HUES6 (cell line): ENCODE data around the gene WASF2.

ENCODE experiments used
- H3K27ac ChIP-seq: 2 replicates; pipeline ENCODE4 v1.7.0; 2013; ENCODE audit warnings: low read depth, mild to moderate bottlenecking, low read length, inconsistent platforms
- H3K27me3 ChIP-seq: 2 replicates; pipeline ENCODE4 v1.6.1; 2013; ENCODE audit warnings: low read length; ENCODE audit not compliant: control insufficient read depth, insufficient read depth
- H3K36me3 ChIP-seq: 2 replicates; pipeline ENCODE4 v1.6.1; 2013; ENCODE audit warnings: low read length; ENCODE audit not compliant: control insufficient read depth, insufficient read depth
- H3K4me1 ChIP-seq: 2 replicates; pipeline ENCODE4 v1.6.1; 2013; ENCODE audit warnings: low read length; ENCODE audit not compliant: control insufficient read depth, insufficient read depth
- H3K4me3 ChIP-seq: 2 replicates; pipeline ENCODE4 v1.5.1; 2013; ENCODE audit warnings: low read depth, low read length
- H3K9ac ChIP-seq: one replicate; pipeline ENCODE4 v1.6.1; 2013; ENCODE audit warnings: mild to moderate bottlenecking, low read length
- H3K9me3 ChIP-seq: 2 replicates; pipeline ENCODE4 v1.6.1; 2013; ENCODE audit warnings: low read depth, low read length; ENCODE audit not compliant: control insufficient read depth, insufficient read depth

The WASF2 gene

DNA sequence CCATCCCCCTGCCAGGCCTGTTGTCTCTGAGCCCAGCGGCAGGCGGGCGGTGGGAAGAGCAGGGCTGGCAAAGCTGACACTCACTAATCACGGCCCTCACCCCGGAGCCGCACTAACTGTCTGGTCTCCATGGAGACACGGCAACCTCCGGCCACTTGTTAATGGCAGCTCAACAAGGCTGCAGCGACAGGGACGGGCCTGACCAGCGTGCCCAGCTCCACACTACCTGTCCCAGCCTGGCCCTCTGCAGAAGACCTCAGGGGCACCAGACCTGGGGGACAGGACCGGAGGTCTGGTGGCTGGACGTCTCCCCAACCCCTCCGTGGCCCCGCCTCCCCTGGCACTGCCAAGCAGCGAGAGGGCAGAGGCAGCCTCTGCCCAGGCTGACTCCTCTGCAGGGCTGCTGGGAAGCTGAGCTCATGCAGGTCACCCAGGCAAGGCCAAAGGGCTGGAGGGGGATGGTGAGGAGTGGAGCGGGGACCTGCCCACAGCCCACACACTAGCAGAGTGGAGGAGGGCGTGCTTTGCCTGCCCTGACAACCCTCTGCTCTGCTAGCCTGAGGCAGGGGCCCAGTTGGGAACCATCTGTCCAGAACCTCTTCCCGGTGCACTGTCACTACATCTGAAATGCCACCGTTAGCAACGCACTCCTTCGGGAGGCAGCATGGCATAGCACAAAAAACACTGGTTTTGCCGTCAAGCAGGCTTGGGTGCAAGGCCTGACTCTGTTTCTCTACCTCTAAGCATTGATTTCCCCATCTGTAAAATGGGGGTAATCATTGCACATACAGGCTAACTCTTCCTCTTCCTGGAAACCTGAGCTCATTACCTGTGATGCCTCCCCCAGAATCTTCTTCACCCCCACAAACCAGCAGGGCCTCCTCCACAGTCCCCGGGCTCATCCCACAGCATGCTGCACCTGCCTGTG is 29.6 kb upstream of the WASF2 start:
- no peak overlapping the region for H3K9ac ChIP-seq

DNA sequence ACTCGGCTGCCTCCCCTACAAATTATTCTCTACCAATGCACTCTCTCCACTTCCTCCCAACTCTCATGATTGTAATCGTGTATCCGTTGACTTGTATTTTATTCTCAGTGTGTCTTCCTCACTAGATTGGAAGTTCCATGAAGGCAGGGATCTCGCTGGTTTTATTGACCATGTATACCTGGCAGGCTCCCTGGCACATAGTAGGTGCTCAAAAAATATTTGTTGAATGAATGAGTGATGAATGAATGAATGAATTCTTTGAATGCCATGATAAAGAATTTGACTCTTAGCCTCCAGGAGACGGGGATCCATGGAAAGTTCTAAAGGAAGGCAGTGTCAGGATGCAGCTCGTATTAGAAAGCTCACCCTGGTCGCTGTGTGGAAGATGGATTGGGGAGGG is 28.8 kb upstream of the WASF2 start:
- H3K27me3 ChIP-seq = no peaks in the 10 kb centered on the region
- peaks cover 53% of the 10 kb centered on the region for H3K4me1 ChIP-seq
- no peak overlapping the region for H3K9ac ChIP-seq
- no peaks in the 10 kb centered on the region for H3K36me3 ChIP-seq
- no peak overlapping the region for H3K27ac ChIP-seq
- no peaks in the 10 kb centered on the region for H3K9me3 ChIP-seq
- no peak overlapping the region for H3K4me3 ChIP-seq

More for the DNA sequence above, 29.6 kb upstream of the WASF2 start:
- Histone ChIP-seq H3K4me1 (peaks cover 53% of the 10 kb centered on the region), H3K27me3 (no peaks in the 10 kb centered on the region), H3K36me3 (no peaks in the 10 kb centered on the region), H3K4me3 (no peak overlapping the region), H3K9me3 (no peaks in the 10 kb centered on the region), H3K27ac (no peak overlapping the region)

DNA sequence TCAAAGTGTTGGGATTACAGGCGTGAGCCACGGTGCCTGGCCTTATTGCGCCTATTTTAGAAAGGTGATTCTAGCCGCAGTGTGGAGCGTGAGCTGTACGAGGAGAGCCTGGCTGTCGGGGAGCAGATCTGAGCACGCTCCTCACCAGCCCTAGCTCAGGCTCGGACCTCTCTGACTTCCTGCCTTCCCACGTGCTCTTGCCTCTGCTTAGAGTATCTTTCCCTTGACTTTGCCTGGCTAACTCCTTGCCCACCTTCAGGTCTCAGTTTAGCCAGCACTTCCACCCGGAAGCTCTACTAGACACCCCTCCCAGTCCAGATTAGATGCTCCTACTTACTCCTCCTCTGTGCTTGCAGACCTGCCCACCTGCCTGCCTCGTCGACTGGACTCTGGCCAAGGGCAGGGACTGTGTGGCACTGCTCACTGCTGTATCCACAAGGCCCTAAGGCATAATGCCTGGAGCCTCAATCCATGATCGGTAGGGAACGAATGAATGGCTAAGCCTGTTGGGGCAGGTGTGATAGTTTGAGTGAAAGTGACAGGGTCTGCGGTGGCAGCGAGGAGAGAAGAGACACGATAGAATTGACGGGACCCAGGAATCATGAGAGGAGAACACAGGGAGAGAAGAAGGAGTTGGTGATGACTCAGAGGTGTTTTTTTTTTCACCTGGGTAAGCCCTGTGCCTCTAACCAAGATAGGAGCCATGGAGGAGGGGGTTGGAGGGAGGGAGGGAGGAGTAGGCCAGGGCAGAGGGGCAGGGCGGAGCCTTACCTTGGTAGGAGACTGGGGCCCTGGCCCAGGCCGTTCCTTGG is 28.1 kb upstream of the WASF2 start:
- H3K4me1 ChIP-seq = peaks cover 50% of the 10 kb centered on the region
- H3K9ac ChIP-seq = no peak overlapping the region
- no peaks in the 10 kb centered on the region for H3K36me3 ChIP-seq
- no peaks in the 10 kb centered on the region for H3K9me3 ChIP-seq
- H3K27ac ChIP-seq = no peak overlapping the region
- H3K4me3 ChIP-seq = no peak overlapping the region
- no peaks in the 10 kb centered on the region for H3K27me3 ChIP-seq

DNA sequence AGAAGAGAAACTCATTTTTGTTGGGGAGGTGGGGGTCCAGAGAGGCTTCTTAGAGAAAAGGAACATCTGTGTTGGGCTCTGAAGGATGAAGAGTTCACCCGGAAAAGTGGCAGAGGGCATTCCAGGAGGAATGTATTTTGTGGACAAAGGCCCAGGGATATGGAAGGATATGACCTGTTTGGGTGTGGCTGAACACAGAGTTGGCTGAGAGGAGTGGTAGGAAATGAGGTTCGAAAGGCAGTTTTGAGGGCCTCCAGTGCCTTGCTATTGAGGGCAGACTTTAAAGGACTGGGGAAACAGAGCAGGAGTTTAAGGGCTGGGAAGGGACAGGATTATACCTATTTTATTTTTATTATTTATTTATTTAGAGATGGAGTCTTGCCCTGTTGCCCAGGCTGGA is 27.3 kb upstream of the WASF2 start:
- no peaks in the 10 kb centered on the region for H3K9me3 ChIP-seq
- H3K4me1 ChIP-seq = peaks cover 41% of the 10 kb centered on the region
- H3K9ac ChIP-seq = no peak overlapping the region
- H3K4me3 ChIP-seq = no peak overlapping the region
- no peaks in the 10 kb centered on the region for H3K36me3 ChIP-seq
- no peaks in the 10 kb centered on the region for H3K27me3 ChIP-seq
- no peak overlapping the region for H3K27ac ChIP-seq

DNA sequence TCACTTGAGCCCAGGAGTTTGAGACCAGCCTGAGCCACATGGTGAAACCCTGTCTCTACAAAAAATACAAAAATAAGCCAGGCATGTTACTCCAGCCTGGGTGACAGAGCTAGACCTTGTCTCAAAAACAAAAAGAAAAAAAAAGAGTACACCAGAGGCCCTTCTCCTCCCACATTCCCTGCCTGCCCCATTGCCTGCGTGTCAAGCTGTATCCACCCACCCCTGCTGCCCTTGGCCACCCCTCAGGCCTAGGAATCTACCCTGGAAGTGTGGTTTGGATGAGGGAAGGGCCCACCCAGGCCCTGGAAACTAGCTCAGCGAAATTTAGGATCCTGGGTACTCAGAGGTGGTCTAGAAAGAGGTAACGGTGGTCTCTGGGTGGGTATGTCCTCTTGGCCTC is 25.7 kb upstream of the WASF2 start:
- no peaks in the 10 kb centered on the region for H3K36me3 ChIP-seq
- no peak overlapping the region for H3K4me3 ChIP-seq
- peaks cover 33% of the 10 kb centered on the region for H3K4me1 ChIP-seq
- H3K9ac ChIP-seq = no peak overlapping the region
- H3K27me3 ChIP-seq = no peaks in the 10 kb centered on the region
- H3K9me3 ChIP-seq = no peaks in the 10 kb centered on the region
- no peak overlapping the region for H3K27ac ChIP-seq

DNA sequence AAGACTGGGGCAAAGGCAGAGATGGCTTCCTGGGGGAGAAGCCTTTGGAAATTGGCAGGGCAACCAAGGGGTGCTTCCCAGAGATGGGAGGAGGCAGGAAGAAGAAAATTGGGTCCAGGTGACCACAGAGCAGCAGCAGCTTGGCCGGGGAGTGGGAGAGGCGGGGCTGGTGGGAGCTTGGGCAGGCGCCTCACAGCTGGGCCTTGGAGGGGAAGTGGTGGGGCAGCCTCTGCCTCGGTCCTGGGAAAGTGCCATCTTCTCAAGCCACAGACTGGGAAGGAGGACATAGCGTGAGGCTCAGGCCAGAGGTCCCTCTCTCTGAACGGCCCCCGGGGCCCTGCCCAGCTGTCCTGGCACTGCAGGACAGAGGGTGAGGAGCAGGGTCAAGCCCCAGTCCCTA is 24.0 kb upstream of the WASF2 start:
- peaks cover 22% of the 10 kb centered on the region for H3K4me1 ChIP-seq
- no peaks in the 10 kb centered on the region for H3K27me3 ChIP-seq
- H3K9ac ChIP-seq = no peak overlapping the region
- no peak overlapping the region for H3K27ac ChIP-seq
- H3K9me3 ChIP-seq = no peaks in the 10 kb centered on the region
- H3K4me3 ChIP-seq = no peak overlapping the region
- no peaks in the 10 kb centered on the region for H3K36me3 ChIP-seq

DNA sequence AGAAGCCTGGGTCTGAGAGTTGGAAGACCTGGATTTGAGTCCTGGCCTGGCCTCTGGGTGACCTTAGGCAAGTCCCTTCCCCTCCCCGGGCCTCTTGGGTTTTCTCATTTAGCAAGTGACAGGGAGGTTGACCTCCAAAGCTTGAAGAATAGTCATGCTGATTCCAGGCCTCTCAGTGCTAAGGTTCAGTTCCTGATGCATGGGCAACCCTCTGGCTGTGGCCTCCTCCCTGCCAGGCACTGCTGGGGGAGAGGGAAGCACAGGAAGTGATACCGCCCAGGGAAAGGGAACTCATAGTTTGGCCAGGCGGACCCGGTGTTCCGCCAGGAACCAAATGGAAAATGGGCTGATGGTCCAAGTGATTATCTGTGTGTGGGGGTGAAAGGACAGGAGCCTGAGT is 23.6 kb upstream of the WASF2 start:
- Histone ChIP-seq H3K36me3 (no peaks in the 10 kb centered on the region), H3K9me3 (no peaks in the 10 kb centered on the region), H3K4me3 (no peak overlapping the region), H3K27ac (no peak overlapping the region), H3K9ac (no peak overlapping the region), H3K4me1 (peaks cover 17% of the 10 kb centered on the region), H3K27me3 (no peaks in the 10 kb centered on the region)

DNA sequence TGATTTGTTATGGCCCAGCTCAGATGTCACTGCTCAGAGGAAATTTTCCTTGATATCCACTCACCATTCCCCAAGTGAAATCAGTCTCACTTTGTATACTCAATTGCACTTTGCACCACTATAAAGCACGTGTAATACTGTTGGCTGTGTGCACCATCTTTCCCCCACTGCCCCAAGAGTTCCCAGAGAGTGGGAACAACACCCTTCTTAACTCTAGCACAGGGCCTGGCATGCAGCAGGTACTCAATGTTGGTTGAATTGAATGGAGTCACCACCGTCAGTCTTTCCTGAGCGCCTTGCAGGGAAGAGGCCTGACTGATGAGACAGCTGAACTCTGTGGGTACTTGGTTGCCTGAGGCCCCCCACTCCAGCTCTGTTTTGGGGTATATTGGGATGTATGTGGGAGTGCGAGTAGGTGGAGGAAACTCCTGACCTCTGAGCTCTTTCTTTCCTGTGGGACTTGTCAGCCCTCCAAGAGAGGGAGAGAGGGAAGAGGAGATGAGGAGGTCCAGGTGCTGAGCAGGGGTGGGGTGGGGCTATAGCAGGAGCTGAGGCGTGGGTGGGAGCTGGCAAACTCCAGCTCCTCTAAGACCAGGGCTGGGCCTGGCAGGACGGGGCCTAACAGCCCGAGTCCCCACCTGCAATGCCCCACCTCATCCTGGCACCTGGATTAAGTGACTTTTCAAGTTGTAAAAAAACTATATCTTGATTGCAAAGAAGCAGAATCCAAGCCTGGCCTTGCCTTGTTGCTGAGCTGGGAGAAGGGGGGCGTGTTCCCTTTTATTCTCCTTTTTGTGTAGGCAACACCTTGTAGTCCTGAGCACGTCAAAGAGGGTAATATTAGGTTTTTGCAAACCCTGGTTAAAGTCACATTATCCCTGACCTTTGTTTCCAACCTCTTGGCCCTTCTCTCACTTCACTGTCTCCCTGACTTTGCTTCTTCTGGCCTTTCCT is 19.4 kb upstream of the WASF2 start:
- H3K9ac ChIP-seq = no peak overlapping the region

DNA sequence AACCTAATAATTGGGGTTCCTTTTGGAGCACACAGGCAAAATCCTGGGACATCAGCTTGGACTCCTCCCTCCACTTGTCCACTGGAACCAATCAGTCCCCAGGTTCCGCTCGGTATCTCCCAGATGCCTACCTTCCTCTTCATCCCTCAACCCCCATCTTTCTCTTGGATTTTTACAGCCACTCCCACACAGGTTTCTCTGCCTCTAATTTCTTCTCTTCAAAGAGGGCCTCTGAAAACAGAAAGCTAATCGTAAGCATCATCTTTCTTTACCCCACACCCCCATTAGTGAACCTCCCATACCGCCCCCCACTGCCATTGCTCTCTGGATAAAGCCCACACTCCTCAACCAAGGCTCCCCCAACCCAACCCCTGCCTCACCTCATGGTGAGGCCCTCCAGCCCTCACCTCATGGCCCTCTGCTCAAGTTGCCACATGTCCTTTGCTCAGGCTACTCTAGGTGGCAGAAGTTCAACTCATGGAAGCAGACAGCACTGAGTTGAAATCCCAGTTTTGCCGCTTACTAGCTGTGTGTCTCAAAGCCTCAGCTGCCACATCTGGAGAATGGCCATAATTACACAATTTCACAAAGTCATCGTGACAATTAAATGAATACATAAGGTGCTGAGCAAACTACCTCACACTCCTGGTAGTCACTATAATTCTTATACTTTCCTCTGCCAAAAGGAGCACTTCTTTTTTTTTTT is 18.1 kb upstream of the WASF2 start:
- no peaks in the 10 kb centered on the region for H3K9me3 ChIP-seq
- no peaks in the 10 kb centered on the region for H3K27me3 ChIP-seq
- H3K9ac ChIP-seq = no peak overlapping the region
- no peak overlapping the region for H3K27ac ChIP-seq
- no peak overlapping the region for H3K4me3 ChIP-seq
- no peaks in the 10 kb centered on the region for H3K36me3 ChIP-seq
- H3K4me1 ChIP-seq = peaks cover 19% of the 10 kb centered on the region

More for the DNA sequence above, 19.4 kb upstream of the WASF2 start:
- Histone ChIP-seq H3K27me3 (no peaks in the 10 kb centered on the region), H3K9me3 (no peaks in the 10 kb centered on the region), H3K36me3 (no peaks in the 10 kb centered on the region), H3K4me3 (no peak overlapping the region), H3K4me1 (peaks cover 20% of the 10 kb centered on the region; the same call in 1 of the 2 replicates), H3K27ac (no peak overlapping the region)

DNA sequence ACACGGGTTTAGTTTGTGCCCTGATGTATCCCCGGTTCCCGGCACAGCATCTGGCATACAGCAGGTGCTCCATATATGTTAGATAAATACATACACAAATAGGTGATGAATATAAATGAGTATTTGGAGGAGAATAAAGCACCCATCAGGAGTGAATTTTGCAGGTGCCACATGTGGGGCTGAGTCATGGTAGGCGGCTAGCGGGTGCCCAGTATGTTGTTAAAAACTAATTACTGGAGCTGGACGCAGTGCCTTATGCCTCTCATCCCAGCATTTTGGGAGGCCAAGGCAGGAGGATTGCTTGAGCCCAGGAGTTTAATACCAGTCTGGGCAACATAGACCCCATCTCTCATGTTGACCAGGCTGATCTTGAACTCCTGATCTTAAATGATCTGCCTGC is 16.7 kb upstream of the WASF2 start:
- Histone ChIP-seq H3K9ac (no peak overlapping the region), H3K27ac (no peak overlapping the region), H3K4me3 (no peak overlapping the region), H3K27me3 (no peaks in the 10 kb centered on the region), H3K4me1 (peaks cover 19% of the 10 kb centered on the region), H3K36me3 (no peaks in the 10 kb centered on the region), H3K9me3 (no peaks in the 10 kb centered on the region)
